Large intestine (tissue), 3 donors: ENCODE measurements around the gene DNAJB1. TPM values are rescaled to one million over a fixed set of nuclear protein-coding genes. Genes with fewer than 3 reads are reported as not detected.
"Not testable (repeated sequence)": the region's sequence is repeated elsewhere in the genome, so short reads cannot be mapped to it uniquely, and the experiment has no call there.

Source experiments
- DNase-seq, 2 donors: peaks; one replicate each; pipeline versions ENCODE4 v3.0.0 to v3.0.0-alpha.2; 2013
- H3K27ac ChIP-seq: one replicate; pipeline ENCODE4 v1.5.1; 2013; ENCODE audit warnings: low read length
- H3K27me3 ChIP-seq: 2 replicates; pipeline ENCODE4 v1.6.1; 2013; ENCODE audit warnings: low read length; ENCODE audit not compliant: control insufficient read depth, insufficient read depth
- H3K36me3 ChIP-seq: 2 replicates; pipeline ENCODE4 v1.6.1; 2013; ENCODE audit warnings: low read length; ENCODE audit not compliant: control insufficient read depth, insufficient read depth
- H3K4me1 ChIP-seq: one replicate; pipeline ENCODE4 v1.6.1; 2013; ENCODE audit warnings: low read length; ENCODE audit not compliant: control insufficient read depth, insufficient read depth
- H3K4me3 ChIP-seq: one replicate; pipeline ENCODE4 v1.5.1; 2013; ENCODE audit warnings: low read length
- H3K9me3 ChIP-seq: one replicate; pipeline ENCODE4 v1.6.1; 2013; ENCODE audit warnings: mild to moderate bottlenecking, low read depth, low read length, moderate library complexity; ENCODE audit not compliant: control insufficient read depth
- WGBS: methylation state at CpG from one replicate; pipeline ENCODE4 v1.1.5; 2013; ENCODE audit warnings: low lambda C conversion rate; ENCODE audit not compliant: insufficient coverage; 5-methylcytosine and 5-hydroxymethylcytosine counted together
- polyA plus RNA-seq: library from polyadenylated mRNA; unstranded; fragments of 120-200 nt; gene quantifications from one replicate; pipeline ENCODE4 v1.2.1, GENCODE V29; 2013

The DNAJB1 gene
- polyA plus RNA-seq, 1 donor = 101 TPM

DNA sequence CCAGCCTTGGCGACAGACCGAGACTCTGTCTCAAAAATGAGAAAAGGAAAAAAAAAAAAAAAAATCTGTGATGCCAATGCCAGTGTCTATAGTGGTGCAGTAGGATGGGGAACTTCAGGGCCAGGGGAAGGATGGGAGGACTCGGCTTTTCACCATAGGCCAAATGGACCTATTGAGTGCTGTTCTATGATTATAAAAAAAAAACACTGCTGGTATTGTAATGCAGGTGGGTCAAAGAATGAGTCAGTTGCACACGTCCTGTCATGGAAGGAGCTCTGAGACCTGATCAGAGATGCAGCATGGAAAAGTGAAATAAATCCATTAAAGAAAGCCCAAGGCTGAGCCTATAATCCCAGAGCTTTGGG lies 7.0 kb downstream of the DNAJB1 start:
- no CpG with 5 or more reads among the region's 4 CpGs for WGBS
- Histone ChIP-seq H3K27ac (no peak overlapping the region), H3K36me3 (peaks cover 31% of the 10 kb centered on the region), H3K27me3 (no peaks in the 10 kb centered on the region), H3K4me1 (peaks cover 25% of the 10 kb centered on the region), H3K9me3 (no peaks in the 10 kb centered on the region), H3K4me3 (no peak overlapping the region)
- no peak for DNase-seq

DNA sequence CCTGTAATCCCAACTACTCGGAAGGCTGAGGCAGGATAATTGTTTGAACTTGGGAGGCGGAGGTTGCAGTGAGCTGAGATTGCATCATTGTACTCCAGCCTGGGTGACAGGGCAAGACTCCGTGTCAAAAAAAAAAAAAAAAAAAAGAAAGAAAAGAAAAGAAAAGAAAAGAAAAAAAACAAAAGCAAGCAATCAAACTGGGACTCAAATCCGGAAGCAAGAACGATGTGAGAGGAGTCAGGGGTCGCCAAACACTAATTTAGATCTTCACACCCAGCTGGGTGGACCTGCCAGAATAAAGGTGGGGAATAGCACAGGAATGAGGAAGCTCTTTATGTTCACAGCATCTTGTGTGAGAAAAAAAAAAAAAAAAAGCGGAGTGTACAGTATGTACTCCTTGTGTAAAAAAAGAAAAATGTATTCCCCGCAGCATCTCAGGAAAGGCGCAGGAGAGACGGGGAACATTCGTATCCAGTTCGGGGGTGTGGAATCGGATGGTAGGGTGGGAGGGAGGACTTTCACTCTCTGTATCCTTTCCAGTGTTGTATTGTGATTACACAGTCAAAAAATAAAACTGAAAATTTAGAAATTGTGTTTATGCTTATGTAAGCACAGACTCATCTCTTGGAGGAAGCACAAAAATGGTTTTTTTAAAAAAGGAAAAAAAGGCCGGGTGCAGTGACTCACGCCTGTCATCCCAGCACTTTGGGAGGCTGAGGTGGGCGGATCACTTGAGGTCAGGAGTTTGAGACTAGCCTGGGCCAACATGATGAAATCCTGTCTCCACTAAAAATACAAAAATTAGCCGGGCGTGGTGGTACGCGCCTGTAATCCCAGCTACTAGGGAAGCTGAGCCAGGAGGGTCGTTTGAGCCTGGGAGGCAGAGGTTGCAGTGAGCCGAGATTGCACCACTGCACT lies 7.6 kb downstream of the DNAJB1 start:
- no peak overlapping the region for H3K4me3 ChIP-seq
- 63% methylated on average over 7 of the region's 22 CpGs for WGBS
- no peak overlapping the region for H3K27ac ChIP-seq

DNA sequence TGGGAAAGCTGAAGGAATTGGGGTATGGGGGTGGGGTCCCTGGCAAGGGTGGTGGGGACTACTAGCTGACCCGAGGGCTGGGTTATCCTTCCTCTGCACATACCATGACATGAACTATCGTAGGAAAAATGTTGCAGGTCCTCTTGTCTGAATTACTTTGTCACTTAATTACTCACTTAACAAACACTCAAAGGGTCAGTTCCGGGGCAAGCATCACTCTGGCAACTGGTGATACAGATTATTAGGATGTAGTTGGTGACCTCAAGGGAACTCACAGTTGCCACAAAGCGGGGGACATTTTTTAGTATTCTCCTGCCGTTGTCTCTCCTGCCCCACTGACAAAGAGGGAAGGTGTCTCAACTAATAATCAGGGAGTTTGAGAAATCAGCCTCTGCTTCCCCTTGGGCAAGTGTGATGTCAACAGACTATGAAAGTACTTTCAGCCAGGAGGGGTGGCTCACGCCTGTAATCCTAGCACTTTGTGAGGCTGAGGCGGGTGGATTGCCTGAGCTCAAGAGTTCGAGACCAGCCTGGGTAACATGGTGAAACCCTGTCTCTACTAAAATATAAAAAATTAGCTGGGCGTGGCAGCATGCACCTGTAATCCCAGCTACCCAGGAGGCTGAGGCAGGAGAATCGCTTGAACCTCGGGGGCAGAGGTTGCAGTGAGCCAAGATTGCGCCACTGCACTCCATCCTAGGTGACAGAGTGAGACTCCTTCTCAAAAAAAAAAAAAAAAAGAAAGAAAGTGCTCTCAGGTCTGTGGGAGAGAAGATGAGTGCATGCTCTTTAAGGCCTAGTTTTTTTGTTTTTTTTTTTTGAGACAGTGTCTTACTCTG lies 10.3 kb downstream of the DNAJB1 start:
- no CpG with 5 or more reads among the region's 12 CpGs for WGBS

More for the DNA sequence above, 7.6 kb downstream of the DNAJB1 start:
- peaks cover 25% of the 10 kb centered on the region for H3K36me3 ChIP-seq
- peak in 1 of 2 donors; percentile 30 for DNase-seq
- no peaks in the 10 kb centered on the region for H3K27me3 ChIP-seq
- H3K4me1 ChIP-seq = peaks cover 25% of the 10 kb centered on the region
- no peaks in the 10 kb centered on the region for H3K9me3 ChIP-seq

DNA sequence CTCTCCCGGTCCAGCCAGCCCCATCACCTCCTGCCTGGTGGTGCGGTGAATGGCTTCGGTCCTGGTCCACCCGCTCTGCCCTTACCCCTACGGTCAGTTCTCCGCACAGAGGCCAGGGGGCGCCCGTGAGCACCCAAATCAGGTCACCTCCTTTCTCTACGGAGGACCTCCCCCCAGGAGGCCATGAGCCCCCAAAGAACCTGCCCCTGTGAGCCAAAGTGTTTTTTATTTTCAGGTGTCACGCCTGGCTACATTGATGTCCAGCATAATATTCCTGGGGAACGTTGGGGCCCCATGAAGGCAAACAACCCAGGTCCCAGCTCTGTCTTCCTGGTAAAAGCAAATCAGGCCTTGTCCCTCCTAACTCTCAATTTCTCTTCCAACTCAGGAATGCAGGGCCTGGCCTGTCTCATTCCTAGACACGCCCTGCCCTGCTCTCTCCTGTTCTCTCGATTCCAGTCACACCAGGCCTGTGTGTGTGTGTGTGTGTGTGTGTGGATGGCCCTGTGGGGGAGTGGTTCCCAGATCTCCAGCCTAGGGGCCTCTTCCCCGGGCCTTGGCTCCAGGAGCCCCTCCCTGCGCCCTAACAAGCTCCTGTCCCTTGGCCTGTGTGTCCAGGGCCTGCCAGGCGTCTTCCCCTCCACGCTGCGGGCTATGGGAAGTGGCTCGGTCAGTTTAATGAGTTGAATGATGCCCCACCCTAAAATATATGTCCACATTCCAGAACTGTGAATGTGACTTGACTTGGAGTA lies 12.5 kb downstream of the DNAJB1 start:
- Histone ChIP-seq H3K9me3 (no peaks in the 10 kb centered on the region), H3K4me3 (no peak overlapping the region), H3K27ac (peak overlapping the region; percentile 91), H3K4me1 (peaks cover 24% of the 10 kb centered on the region), H3K27me3 (no peaks in the 10 kb centered on the region), H3K36me3 (no peaks in the 10 kb centered on the region)
- no CpG with 5 or more reads among the region's 19 CpGs for WGBS
- peak; percentile 72 to 85 for DNase-seq

More for the DNA sequence above, 10.3 kb downstream of the DNAJB1 start:
- no peaks in the 10 kb centered on the region for H3K27me3 ChIP-seq
- peaks cover 2% of the 10 kb centered on the region for H3K36me3 ChIP-seq
- H3K4me1 ChIP-seq = peaks cover 20% of the 10 kb centered on the region
- H3K27ac ChIP-seq = no peak overlapping the region
- H3K9me3 ChIP-seq = no peaks in the 10 kb centered on the region
- DNase-seq = no peak
- no peak overlapping the region for H3K4me3 ChIP-seq

DNA sequence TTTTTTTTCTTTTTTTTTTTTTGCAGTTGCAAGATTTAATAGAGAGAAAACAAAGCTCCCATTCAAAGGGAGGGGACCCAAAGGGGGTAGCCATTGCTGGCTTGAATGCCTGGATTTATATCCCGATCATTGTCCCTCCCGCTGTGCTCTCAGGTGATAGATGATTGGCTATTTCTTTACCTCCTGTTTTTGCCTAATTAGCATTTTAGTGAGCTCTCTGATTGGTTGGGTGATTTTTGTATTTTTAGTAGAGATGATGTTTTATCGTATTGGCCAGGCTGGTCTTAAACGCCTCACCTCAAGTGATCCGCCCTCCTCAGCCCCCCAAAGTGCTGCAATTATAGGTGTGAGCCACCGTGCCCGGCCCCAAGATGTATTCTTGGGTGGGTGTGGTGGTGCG lies 13.6 kb downstream of the DNAJB1 start:
- peaks cover 24% of the 10 kb centered on the region for H3K4me1 ChIP-seq
- H3K27ac ChIP-seq, H3K36me3 ChIP-seq, H3K4me3 ChIP-seq, H3K9me3 ChIP-seq, H3K27me3 ChIP-seq, DNase-seq: not testable (repeated sequence)
- no CpG with 5 or more reads among the region's 8 CpGs for WGBS

DNA sequence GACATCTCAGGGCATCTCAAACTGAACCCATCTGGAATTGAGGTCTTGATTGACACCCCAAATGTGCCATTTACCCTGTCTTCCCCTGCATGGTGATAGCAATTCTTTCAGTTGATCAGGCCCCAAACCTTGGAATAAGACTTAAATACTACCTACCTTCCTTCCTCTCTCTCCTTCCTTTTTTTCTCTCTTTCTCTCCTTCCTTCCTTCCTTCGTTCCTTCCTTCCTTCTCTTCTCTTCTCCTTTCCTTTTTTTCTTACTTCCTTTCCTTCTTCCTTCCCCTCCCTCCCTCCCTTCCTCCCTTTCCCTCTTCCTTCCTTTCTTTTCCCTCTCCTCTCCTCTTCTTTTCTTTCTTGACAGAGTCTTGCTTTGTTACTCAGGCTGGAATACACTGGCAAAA lies 14.9 kb downstream of the DNAJB1 start:
- Histone ChIP-seq H3K27ac (no peak overlapping the region), H3K9me3 (no peaks in the 10 kb centered on the region), H3K36me3 (no peaks in the 10 kb centered on the region), H3K4me3 (no peak overlapping the region), H3K4me1 (peaks cover 24% of the 10 kb centered on the region), H3K27me3 (no peaks in the 10 kb centered on the region)
- no peak for DNase-seq
- 100% methylated on average over 1 of the region's 1 CpG for WGBS

DNA sequence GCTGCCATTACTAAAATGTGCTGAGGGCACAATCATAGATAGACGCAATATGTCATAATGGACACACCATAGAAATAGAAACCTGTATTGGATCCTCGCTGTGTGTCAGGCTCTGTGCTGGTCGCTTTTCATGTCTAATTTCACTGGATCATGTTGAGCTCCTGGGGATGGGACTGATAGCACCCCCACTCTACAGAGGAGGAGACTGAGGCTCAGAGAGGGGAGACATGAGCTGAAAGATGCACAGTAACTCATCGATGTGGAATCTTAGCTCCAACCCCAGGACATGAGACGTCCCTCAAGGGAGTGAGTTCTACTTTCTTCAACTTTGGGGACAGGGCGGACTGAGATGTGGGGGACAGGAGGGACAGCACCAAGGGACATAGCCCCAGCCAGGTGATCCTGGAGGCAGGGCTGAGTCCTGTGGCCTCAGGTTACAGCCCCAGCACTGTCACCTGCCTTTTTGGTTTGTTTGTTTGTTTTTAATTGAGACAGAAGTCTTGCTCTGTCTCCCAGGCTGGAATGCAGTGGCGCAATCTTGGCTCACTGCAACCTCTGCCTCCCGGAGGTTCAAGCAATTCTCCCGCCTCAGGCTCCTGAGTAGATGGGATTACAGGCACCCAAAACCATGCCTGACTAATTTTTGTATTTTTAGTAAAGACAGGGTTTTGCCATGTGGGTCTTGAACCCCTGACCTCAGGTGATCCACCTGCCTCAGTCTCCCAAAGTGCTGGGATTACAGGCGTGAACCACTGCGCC lies 15.7 kb downstream of the DNAJB1 start:
- no peak for DNase-seq
- Histone ChIP-seq H3K4me3 (no peak overlapping the region), H3K27me3 (no peaks in the 10 kb centered on the region), H3K36me3 (no peaks in the 10 kb centered on the region), H3K9me3 (no peaks in the 10 kb centered on the region), H3K27ac (no peak overlapping the region), H3K4me1 (peaks cover 26% of the 10 kb centered on the region)
- no CpG with 5 or more reads among the region's 11 CpGs for WGBS

DNA sequence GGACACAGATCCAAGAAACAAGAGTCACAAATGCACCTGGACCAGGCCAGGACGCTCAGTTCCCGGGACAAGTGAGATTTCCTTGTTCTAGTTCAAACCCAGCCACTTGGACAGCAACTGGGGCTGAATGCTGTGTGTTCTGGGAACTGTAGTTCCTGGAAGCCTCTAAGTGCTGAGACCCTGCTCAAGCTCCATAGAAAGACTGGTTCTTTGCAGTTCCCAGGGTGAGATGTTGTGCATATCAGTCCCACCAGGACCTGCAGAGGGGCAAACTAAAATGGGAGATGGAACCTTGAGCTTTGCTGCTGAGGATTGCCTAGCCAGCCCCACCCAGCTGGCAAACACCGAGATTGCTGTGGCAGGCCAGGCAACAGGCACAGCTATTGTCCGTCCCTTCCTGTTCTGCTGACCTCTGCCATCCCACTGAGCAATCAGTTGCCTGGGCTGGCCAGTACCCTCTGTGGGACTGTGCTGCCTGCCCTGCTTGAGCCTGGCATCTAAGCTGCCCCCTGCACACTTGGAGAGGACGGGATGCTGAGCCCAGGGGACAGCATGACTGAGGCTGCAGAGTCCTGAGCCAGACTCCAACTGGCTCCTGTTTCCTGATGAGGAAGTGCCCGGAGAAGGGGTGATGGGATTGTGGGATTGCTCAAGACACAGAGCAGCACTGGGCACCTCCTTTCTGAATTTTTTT lies 20.8 kb downstream of the DNAJB1 start:
- no peak overlapping the region for H3K4me3 ChIP-seq
- H3K36me3 ChIP-seq = no peaks in the 10 kb centered on the region
- H3K4me1 ChIP-seq = peaks cover 26% of the 10 kb centered on the region
- H3K9me3 ChIP-seq = no peaks in the 10 kb centered on the region
- H3K27me3 ChIP-seq = no peaks in the 10 kb centered on the region
- peak overlapping the region; percentile 78 for H3K27ac ChIP-seq
- peak in 1 of 2 donors; percentile 58 for DNase-seq
- WGBS = no CpG with 5 or more reads among the region's 6 CpGs

DNA sequence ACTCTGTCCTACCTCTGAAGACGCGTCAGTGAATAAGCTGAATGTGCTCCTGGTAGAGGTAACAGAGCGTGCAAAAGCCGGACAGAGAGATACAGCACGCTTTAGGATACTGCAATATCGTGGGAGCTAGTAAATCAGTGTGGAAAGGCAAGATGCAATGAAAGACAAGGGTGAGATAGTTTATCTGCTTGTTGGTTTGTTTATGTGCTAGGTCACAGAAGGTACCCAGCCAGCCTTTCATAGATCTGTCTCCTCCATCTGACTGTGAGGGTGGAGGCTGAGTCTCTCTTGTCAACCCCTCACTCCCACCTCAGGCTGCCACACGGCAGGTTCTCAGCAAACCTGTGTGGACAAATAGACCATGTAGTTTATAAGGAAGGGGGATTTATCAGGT lies 21.4 kb downstream of the DNAJB1 start:
- H3K9me3 ChIP-seq = no peaks in the 10 kb centered on the region
- no peaks in the 10 kb centered on the region for H3K36me3 ChIP-seq
- H3K4me1 ChIP-seq = peaks cover 26% of the 10 kb centered on the region
- H3K27me3 ChIP-seq = no peaks in the 10 kb centered on the region
- peak overlapping the region; percentile 37 for H3K4me3 ChIP-seq
- DNase-seq = no peak
- WGBS = 20% methylated on average over 1 of the region's 7 CpGs
- H3K27ac ChIP-seq = peak overlapping the region; percentile 78
